DMS153 (cell line): ENCODE data around the gene CFAP251.

Experiments used
- DNase-seq: peaks from one replicate; lab custom pipeline; 2025; lab: John Stamatoyannopoulos, UW

The CFAP251 gene

GRCh38 chr12:121949648-121950397 lies 31.4 kb downstream of the CFAP251 start:
- no peak for DNase-seq

DNA sequence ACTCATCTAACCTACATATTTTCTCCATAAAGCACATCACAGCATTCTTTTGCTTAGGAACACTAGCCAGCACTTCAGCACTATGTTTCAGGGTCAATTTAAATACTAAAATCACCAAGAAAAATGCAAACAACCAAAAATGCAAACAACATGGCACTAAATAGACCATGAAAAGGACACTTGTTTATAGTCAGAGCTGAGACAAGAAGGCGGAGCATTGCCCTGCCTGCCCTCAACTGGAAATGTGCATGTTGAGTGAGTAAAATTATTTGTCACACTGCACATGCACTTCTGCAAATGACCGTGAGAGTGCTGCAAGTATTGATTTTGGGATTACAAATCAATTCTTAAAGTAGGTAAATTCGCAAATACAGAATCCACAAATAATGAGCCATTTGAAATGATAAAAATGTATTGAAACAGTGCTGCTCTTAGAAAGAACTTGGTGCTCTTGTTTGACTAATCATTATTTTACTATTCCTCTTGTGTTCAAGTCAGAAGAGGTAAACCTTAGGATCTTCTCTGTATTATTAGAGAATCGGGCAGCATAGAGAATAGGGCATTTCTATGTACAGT lies 34.8 kb downstream of the CFAP251 start:
- no peak for DNase-seq

GRCh38 chr12:121953695-121954094 lies 35.3 kb downstream of the CFAP251 start:
- no peak for DNase-seq

DNA sequence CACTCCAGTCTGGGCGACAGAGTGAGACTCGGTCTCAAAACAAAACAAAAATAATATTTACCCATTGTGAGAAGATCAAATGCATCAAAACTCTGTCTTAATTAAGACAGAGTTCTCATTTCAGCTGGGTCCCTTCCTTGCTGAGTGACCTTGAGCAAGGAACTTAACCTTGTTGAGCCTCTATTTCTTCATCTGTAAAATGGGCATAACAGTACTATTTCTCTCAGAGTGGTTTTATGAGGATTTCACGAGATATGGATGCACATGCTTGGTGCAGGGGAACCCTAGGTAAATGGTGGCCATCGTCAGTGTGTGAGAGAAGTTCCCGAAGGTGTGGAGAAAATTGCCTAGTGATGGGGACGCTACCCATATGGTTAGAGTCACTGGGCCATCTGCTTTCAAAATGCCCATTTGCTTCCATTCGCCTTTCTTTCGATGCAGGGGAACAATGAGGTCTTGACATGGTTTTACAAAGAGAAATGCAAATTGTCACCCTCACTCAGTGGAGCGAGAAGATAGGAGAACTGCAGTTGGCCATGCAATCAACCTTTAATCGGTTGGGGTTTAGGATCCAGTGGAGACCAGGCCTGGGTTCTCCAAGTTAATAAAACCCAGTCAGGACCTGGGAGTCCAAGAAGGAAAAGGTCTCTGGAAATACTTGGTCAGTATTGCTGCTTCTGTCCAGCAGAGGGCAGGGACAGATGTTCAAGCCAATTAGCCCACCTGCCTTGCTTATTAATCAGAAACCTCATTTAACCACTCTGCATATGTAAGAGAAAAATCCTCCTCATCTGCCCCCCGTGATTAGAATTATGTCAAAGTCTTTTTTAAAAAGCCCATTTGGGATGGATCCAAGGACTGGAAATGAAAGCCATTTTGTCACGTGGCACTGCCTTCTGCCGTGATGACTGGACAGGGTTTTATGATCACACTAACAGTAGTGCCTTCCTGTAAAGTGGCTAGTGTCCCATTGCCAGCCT lies 37.2 kb downstream of the CFAP251 start:
- DNase-seq = no peak

DNA sequence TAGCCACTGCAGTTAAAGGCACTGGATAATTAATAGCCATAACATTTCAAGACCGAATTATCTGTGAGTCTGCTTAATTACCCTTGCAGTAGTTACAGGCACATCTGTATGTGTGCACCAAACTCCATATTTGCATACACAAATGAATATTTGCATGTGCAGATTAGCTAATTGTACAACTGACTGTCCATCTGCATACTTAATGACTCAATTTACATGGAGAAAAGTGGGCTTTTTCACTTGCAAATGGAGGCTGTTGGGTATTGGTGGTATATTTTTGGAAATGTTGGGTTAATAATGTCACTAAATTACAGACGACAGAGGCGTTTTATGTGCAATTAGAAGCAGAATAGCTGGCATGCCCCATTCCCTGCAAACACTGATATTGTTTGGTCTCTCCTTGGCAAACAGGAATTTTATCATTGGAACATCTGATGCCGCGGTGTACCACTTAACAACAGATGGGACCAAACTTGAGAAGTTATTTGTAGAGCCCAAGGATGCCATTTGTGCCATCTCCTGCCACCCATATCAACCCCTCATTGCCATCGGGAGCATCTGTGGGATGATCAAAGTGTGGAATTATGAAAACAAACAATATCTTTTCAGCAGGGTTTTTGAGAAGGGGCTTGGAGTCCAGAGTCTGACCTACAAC lies 39.6 kb downstream of the CFAP251 start:
- no peak for DNase-seq

DNA sequence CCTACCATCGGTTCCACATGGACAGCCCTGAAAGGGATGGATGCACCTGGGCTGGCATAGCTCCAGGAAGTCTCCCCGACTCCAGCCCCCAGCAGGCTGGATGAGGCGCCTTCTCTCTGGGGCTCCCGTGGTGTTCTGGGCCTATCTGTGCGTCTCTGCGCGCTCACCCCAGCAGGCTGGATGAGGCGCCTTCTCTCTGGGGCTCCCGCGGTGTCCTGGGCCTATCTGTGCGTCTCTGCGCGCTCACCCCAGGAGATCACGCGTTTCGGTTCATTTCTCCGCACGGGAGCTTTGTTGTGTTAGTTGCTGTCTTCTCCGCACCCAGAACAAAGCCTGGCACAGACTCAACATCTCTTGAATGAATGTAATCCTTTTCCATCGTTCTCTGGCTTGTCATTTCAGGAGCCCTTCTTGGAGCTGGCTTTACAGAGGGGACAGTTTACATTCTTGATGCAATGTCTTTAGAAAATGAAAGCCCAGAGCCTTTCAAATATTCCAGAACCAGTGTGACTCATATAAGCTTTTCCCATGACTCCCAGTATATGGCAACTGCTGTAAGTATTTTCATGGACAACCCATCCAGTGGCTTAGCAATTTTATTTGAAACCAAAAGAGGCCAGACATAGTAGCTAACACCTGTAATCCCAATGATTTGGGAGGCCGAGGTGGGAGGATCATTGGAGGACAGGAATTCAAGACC lies 40.3 kb downstream of the CFAP251 start:
- DNase-seq = no peak

- no peak for DNase-seq
Measured at GRCh38 chr12:121960541-121960940, 42.1 kb downstream of the CFAP251 start.

DNA sequence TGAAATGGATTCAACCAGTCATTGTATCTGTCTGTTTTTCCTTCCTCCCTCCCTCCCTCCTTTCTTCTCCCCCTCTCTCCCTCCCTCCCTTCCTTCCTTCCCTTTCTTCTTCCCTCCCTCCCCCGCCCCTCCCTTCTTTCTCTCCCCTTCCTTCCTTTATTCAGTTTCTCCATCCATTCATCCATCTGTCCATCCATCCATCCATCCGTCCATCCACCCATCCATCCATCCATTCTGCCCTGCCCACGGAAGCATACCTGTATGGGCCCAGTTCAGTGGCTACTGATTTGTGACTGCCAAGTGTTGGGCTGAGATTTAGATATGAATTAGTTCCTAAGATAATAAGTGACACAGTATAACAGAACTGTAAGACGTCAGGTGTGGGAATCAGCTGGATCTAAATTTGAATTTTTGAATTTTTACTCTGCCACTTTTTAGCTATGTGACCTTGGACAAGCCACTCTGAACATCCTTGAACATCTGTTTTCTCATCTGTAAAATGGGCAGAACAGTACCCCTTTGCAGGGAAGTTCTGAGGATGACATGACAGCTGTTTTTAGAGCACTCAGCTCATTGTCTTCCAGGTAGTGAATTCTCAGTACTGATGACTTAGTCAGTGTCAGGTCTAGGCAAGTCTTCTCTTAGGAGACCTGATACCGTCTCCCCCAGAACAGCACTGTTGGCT lies 42.9 kb downstream of the CFAP251 start:
- no peak for DNase-seq

DNA sequence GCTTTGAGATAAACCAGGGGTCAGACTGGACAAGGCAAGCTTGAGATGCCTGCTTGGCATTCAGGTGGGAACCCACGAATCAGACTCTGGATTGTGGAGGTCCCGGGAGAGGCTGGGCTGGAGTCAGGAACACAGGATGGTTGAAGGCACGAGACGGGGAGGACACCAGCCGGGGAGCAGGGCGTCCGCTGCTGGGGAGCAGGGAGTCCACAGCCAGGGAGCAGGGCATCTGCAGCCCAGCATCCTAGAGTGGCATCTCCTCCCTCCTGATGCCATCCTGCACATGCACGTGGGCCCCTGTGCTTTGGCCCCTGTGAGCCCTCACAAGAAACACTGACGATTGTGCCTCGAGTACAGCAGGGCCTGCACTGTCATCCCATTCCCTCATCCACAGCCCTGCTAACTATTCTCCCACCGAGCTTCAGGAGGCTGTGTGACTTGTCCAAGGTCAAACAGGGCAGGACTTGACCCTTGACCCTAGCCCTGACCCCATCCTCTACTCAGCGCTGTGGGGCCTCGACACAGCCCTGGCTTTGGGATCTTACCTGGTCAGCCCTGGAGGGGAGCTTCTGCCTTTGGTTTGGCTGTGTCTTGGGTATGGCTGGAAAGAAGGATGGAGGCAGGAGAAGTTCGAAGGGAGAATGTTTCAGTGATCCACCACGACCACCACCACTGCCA lies 45.1 kb downstream of the CFAP251 start:
- DNase-seq = no peak

- no peak for DNase-seq
Measured at GRCh38 chr12:121964813-121965643, 46.6 kb downstream of the CFAP251 start.

- no peak for DNase-seq
Measured at GRCh38 chr12:121966959-121967358, 48.6 kb downstream of the CFAP251 start.

DNA sequence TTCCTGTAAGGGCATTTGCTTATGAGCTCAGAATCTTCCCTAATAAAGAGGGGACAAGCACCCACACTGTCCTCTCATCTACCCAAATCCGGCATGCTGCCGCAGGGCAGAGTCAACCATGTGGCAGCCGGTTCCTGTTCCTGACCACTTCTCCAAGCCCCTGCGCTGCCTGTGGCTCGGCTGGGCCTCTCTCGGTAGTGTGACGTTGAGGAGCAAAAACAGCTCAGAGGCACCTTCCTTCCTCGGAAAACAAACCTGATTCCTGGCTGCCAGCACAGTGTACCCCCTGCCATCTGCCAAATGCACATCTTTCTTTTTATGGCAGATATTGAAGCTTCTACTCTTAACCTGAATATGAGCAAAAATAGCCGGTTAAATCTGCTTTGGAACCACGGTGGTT lies 50.5 kb downstream of the CFAP251 start:
- no peak for DNase-seq

- no peak for DNase-seq
Measured at GRCh38 chr12:121969726-121970125, 51.3 kb downstream of the CFAP251 start.

DNA sequence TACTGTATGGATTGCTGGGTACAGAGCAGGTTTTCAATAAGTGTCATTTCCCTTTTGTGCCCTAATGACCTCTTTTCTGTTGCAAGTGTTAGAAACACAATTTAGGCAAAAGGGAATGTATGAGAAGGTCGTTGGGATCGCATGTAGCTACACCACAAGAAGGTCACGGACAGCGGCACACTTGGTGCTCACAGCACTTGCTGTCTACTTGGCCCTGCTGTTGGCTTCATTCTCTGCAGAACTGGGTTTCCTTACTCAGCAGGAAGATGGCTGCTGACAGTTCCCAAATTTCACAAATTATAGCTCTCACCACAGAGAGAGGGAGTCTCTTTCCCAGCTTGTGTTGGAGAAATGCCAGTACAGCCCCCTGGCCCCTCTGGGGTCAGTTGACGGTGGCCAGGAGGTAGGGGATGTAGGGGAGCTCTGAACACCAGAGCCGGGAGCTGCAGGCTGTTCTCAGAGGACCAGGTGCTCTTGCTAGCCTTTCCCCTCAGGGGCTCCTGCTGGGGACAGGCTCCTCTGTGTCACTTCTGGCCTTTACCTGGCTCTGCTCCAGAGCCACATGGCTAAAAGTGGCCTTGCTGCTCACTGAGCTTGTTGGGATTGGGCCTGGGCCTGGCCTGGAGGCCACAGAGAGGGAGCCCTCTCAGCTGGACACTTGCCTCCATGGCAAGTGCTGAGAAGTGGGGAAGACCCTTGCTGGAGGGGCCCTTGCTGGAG lies 52.3 kb downstream of the CFAP251 start:
- no peak for DNase-seq

- no peak for DNase-seq
Measured at GRCh38 chr12:121974026-121974985, 55.9 kb downstream of the CFAP251 start.

DNA sequence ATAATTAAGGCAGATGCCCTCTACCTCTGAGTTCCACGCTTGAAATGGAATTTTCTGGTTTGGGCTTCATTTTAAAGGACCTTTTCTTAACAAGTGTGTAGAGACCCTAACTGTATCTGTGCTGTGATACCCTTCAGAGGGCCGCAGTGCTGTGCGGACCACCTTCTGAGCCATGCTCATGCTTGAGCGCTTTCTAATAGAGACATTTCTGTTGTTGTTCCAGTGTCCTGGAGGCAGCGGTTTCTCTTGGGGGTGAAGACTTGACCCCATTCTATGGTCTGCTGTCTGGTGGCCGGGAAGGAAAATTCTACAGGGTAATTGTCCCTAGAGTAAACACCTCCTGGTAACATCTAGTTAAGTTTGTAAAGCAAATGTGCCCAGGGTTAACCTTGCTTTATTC lies 56.6 kb downstream of the CFAP251 start:
- DNase-seq = no peak

GRCh38 chr12:121976950-121977349 lies 58.6 kb downstream of the CFAP251 start:
- no peak for DNase-seq
